GM18868 (cell line): Measurements from ENCODE around the gene TICRR.

Experiments
- ATAC-seq: cut with Tn5 transposase; IDR thresholded peaks from one replicate; pipeline ENCODE4 v1.9.1; 2021; ENCODE audit warnings: mild to moderate bottlenecking, moderate library complexity; ENCODE audit not compliant: unreplicated experiment

The TICRR gene

DNA sequence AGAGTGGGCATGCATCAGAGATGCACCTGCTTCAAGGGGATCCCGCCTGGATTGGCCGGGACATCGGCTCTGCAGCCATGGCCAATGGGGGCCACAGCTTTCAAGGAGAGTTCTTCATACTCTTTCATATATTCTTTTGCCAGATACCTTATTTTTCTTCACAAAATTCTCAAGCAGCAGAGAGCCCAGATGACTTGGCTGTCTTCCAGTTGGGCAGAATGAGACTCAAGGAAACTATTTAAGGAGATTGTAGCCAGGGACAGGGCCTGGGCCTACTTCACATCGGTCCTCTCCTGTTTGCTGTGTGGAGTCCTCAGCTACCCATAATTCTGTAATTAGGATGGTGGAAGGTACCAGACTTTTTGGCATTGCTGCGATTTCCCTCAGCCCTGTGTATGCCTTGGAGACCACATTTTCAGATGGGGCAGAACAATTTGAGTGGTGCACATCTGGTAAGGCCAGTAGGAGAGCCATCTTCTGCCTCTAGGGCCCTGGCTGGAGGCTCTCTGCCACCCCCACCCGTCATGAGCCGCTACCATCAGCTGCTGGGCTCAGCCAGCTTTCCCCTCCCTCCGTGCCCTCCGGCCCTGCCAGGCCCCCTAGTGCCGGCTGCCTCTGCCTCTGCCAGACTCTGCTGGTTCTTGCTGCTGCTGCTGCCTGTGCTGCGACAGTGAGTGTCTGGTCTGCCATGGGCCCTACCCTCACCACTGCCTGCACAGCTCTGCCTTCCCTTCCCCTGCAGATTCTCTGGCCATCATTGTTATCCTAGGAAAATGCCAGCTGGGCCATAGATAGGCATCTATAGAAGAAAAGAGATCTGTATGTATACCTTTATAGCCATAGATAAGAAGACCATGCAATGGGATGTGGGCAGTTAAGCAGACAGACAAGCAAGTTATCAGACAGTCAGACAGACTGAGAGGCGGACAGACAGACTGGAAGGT lies 97.2 kb downstream of the TICRR start:
- no peak for ATAC-seq

DNA sequence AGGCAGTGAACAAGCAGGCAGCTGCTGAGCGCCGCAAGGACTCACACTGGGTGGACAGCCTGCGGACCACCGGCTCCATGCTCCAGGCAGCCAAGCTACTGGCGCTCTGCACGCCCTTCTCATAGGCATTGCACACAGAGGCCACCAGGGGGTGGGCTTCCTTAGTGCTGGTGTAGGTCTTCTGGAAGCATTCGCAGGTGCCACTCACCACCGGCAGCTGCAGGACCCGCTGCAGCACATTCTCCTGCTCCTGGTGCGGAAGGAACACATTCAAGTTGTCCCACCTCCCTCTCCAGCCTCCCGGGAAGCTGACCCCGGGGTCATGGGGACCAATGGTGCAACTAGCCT lies 97.9 kb downstream of the TICRR start:
- peak; percentile 63 for ATAC-seq

DNA sequence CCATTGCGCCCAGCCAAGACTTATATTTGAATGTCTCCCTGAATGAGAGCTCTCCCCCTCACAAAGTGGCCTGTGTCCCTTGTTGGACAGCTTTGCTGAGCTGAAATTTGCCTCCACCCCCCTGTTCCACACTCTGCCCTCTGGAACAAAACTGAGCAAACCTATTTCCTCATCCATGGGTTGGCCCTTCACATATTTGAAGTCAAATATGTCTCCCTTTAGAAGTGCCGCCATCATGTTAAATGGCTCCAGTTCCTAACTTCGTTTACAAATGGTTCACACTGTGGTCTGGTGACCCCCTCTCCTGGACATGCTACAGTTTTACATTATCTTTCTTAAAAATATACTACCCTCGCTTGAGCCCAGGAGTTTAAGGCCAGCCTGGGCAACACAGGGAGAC lies 99.3 kb downstream of the TICRR start:
- no peak for ATAC-seq

DNA sequence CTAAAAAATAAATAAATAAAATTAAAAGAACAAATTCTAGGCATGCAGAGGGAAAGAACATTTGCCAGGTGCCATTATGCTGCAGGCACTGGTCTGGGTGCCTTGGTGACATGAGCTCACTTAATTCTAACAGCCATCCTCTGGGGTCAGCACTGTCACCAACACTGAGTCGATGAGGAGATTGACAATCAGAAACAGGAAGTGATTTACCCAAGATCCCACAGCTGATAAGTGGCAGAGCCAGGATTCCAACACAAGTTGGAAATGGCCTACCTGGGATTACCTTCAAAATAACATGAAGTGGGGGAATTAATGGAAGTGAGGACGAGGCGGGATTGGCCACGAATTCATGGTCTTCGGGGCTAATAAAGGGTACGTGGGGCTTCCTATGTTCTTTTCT lies 100.3 kb downstream of the TICRR start:
- ATAC-seq, result no peak

DNA sequence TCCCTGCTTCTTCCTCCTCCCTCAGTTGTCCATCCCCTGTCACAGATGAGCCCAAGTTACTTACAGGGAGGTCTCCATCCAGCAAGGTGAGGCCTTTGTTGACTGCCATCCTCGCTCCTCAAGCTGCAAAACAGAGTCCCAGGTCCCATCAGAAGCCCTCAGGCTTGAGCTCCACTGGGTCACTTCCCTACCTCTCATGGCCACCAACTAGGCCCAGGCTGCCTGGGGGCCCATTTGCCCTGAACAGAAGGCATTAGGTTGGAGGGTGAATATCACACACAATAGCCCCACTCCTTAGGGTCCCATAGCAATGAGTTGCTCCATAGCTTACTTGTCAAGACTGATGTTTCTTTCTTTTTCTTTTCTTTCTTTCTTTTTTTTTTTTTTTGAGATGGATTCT lies 102.1 kb downstream of the TICRR start:
- ATAC-seq, result no peak
